HUDEP-2 (cell line): ENCODE data around the gene SYT12.

Source experiments
- DNase-seq, 76 experiments: peaks; one replicate each; lab custom pipeline; 2025; ENCODE audit not compliant: unreplicated experiment in 76 of 76; lab: John Stamatoyannopoulos, UW

The SYT12 gene

DNA sequence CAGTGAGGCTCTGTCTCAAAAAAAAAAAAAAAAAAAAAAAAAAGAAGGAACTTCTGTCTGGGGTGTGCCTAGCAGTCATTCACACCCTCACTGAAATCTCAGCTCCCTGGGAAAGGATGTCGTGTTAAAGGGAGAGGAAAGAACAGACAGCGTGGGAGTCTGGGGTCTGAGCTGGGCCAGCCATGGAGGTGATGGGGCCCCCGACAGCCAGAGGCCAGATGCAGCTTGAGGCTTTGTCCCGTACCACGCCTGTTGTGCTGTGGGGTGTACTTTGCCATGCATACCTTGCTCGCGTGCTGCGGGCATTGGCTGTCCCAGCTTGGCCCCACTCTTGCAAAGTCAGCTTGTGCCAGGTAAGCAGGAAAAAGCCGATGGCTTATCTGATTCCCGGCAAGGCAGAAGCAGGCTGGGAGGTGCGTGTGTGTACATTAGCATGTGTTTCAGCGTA is 4.6 kb downstream of the SYT12 start:
- no peak for DNase-seq

GRCh38 chr11:67027943-67028542 is 5.1 kb downstream of the SYT12 start:
- no peak for DNase-seq

- no peak for DNase-seq
Measured at GRCh38 chr11:67029146-67029545, 6.2 kb downstream of the SYT12 start.

- no peak for DNase-seq
Measured at GRCh38 chr11:67030976-67031375, 8.0 kb downstream of the SYT12 start.

GRCh38 chr11:67031791-67032561 is 9.0 kb downstream of the SYT12 start:
- DNase-seq = no peak

- peak in 1 of 76 experiments; percentile 17 for DNase-seq
Measured at GRCh38 chr11:67032830-67033551, 10.1 kb downstream of the SYT12 start.

DNA sequence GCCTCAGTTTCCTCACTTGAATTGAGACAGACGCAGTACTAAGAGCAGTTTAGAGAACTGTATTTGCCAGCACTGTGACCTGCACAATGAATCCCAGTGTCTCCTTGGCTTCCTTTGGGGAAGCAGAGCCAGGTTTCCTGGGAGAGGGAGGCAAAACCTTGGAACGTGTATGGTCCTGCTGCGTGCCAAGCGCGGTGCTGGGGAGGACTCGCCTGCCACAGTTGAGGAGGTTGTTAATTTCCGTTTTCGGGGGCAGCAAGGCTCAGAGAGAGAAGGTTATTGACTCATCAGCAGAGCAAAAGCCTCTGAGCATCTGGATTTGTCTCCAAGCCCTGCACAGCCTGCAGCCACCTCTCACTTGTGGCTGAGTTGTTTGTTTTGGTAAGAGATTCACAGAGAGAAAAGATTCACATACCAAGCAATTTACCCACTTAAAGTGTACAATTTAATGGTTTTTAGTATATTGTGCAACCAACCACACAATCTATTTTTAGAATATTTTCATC is 10.8 kb downstream of the SYT12 start:
- no peak for DNase-seq

GRCh38 chr11:67034350-67034749 is 11.4 kb downstream of the SYT12 start:
- no peak for DNase-seq

DNA sequence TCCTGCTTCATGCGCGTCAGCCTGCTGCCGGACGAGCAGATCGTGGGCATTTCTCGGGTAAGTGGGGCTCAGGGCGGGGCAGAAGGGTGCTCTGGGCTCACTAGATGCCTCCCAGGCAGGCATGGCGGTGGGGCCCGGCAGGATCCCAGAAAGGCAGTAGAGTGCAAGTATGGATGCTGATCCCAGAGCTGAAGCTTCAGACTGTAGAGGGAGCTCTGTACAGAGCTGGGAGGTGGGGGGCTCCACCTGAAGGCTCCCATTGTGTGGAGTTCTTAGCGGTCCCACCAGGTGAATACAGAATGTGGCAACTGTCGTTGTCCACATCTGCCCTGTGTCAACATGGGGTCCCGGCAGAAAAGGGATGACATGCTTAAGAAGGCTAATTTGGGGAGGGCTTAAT is 17.2 kb downstream of the SYT12 start:
- no peak for DNase-seq

GRCh38 chr11:67041602-67042001 is 18.7 kb downstream of the SYT12 start:
- no peak for DNase-seq

DNA sequence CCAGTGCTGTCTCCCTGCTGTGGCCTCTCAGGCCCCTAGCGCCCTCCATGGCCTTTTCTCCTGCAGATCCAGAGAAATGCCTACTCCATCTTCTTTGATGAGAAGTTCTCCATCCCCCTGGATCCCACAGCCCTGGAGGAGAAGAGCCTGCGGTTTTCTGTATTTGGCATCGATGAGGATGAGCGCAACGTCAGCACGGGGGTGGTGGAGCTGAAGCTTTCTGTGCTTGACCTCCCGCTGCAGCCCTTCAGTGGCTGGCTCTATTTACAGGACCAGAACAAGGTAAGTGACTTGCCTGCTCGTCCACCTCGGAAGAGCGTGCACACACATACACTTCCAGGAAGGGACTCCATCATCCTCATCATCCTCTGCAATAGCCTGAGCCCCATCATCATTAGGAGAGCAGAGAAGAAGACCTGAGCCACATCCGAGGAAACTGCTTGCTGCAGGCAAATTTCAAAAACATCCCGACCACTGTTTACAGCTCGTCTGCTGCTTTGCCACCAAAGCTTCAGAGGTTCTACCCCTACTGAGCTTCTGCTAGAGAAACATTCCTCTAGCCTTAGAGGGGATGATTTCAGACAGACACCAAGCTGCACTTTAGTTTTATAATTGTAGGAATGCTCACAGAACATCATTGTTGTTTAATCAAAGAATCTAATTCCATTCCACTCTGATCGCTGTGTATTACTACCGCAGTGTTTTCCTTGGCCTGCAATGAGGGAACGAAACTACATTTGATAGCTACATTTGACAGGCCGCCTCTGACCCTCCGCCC is 20.8 kb downstream of the SYT12 start:
- no peak for DNase-seq

DNA sequence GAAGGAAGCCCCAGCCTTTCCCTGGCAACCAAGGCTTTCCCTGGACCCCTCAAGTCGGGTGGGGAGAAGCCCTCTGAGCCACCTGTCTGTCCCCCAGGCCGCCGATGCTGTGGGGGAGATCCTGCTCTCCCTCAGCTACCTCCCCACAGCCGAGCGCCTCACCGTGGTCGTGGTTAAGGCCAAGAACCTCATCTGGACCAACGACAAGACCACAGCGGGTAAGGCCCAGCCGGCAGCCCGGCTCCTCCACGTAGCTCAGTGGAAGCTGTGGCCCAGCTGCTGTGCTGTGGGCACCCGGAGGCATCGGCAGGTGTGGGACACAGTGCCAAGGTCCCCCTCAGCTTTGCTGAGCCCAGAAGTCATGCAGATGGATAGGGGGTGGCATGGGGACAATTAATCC is 21.6 kb downstream of the SYT12 start:
- peak in 1 of 76 experiments; percentile 8 for DNase-seq

GRCh38 chr11:67045314-67045713 is 22.4 kb downstream of the SYT12 start:
- no peak for DNase-seq

DNA sequence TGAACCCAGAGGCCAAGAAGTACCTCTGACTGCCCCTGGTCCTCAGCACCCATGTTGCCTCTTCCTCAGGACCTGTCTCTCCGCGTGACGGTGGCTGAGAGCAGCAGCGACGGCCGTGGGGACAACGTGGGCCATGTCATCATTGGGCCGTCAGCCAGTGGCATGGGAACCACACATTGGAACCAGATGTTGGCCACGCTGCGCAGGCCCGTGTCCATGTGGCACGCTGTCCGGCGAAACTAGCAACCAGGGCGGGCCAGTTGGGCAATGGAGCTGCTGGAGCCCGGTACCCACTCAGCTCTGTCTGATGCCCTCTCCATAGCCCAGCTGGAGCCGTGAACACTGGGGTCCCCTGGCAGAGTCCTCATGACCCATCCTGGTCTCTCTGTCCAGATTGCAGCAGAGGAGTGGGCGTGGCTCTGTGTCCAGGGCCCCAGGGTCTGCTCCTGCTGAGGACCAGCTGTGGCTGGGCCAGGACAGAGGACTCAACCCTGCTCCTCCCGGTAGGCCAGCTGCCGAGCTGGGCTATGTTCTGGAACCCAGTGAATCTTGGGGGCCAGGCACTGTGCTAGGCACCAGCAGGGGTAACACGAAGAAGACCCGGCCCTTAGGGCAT is 25.7 kb downstream of the SYT12 start:
- DNase-seq = no peak

GRCh38 chr11:67050139-67050538 is 27.2 kb downstream of the SYT12 start:
- no peak for DNase-seq

DNA sequence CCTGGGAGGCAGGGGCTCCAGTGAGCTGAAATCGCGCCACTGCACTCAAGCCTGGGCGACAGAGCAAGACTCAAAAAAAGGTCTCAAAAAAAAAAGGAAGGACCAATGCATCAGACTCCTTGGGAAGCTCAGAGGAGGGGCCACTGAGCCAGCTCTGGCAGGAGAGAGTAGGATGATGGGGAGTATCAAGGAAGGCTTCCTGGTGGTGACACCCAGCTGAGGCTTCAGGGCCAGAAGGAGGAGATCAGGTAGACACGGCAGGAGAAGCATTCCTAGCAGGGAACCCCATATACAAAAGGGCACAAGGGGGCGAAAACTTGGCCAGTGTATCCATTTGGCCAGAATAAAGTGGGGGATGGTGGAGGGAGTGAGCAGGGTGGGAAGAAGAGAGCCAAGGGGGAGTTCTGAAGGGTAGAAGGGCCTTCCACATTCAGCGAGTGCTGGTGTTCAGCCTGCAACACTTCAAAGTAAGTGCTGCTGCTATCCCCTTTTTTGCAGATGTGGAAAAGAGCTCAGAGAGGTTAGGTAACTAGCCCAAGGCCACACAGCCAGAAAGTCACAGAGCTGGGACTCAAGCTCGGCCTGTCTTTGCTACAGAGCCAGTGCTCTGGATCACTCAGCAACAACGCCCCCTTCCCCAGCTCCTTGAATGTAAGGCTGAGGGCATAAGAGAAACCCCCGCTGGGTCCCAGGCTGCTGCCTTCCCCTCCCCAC is 28.4 kb downstream of the SYT12 start:
- DNase-seq = no peak

- no peak for DNase-seq
Measured at GRCh38 chr11:67051945-67052488, 29.1 kb downstream of the SYT12 start.

DNA sequence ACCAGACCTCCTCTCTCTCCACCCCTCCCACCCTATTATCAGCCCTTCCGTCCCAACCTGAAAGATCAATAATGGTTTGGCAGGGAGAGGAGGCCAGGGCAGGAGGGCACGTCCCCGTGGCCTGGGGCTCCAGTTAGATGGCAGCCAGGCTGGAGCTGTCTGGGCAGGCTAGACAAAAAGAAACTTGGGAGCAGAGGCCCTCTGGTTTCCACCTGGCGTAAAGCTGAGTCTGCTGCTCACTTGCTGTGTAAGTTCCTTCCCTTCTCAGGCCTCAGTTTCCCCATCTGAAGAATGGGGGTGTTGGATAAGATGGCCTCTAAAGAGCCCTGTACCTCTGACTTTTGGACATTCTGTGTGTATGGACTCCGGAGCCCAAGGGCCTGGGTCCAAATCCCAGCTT is 30.0 kb downstream of the SYT12 start:
- DNase-seq = no peak

GRCh38 chr11:67053896-67054329 is 31.0 kb downstream of the SYT12 start:
- peak in 34 of 76 experiments; percentile 2 to 50 (median 24) for DNase-seq
